ENCODE data around the gene UBN1.

UBN1 gene

DNA sequence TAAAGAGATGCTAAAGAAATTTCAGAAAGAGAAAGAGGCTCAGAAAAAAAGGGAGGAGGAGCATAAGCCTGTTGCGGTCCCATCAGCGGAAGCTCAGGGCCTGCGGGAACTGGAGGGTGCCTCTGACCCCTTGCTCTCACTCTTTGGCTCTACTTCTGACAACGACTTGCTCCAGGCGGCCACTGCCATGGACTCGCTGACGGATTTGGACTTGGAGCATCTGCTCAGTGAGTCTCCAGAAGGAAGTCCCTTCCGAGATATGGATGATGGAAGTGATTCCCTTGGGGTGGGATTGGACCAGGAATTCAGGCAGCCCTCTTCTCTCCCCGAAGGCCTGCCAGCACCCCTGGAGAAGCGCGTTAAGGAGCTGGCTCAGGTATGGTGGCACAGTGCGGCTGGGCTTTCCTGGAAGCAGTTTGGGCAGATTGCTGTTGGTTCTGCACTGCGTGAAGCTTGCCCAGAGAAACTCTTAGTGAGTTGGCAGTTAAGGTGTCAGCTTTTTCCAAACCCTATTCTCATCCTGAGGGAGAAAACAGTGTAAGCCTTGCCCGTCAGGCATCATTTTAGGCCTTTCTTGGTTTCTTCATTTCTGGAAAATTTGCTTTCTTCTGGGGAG, 13.6 kb downstream of the UBN1 start:
- Histone ChIP-seq H3K4me1 (ENCODE audit: control insufficient read depth in 2 of 2, insufficient read depth in 2 of 2, low read length in 2 of 2) (peaks cover 0 to 6% of the 10 kb centered on the region in 2 donors), H3K9me3 (ENCODE audit: control insufficient read depth in 2 of 2, low read length in 2 of 2) (no peaks in the 10 kb centered on the region), H3K27ac (ENCODE audit: low read depth in 2 of 2, low read length in 2 of 2) (no peak overlapping the region), H3K9ac (ENCODE audit: low read depth in 1 of 2, low read length in 2 of 2) (no peak overlapping the region), H3K36me3 (ENCODE audit: control insufficient read depth in 2 of 2, insufficient read depth in 2 of 2, low read length in 2 of 2) (peaks cover 50 to 54% of the 10 kb centered on the region in 2 donors), H3K27me3 (ENCODE audit: control insufficient read depth in 2 of 2, insufficient read depth in 2 of 2, low read length in 2 of 2) (no peaks in the 10 kb centered on the region), H3K4me3 (ENCODE audit: low read length in 2 of 2) (no peak overlapping the region)

DNA sequence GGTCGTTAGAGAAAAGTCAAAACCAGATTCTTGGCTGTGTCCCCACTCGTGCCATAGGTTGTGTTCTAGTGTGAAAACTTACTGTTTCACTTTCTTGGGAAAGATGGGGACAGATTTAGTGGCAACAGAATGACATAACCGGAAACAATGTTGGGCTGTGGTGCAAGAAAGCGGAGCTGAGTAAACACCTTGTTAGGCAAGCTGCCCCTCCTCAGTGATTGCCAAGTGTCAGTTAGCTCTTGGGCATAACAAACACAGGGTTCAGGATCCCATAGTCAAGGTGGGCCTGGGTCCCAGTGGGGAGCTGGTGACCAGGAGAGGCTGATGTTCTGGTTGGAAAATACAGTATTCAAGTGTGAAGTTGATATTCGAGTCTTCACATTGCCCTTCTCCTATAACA, 15.4 kb downstream of the UBN1 start:
- Histone ChIP-seq H3K9me3 (ENCODE audit: control insufficient read depth in 2 of 2, low read length in 2 of 2) (no peaks in the 10 kb centered on the region), H3K4me1 (ENCODE audit: control insufficient read depth in 2 of 2, insufficient read depth in 2 of 2, low read length in 2 of 2) (peaks cover 0 to 6% of the 10 kb centered on the region in 2 donors), H3K27ac (ENCODE audit: low read depth in 2 of 2, low read length in 2 of 2) (no peak overlapping the region), H3K4me3 (ENCODE audit: low read length in 2 of 2) (no peak overlapping the region), H3K36me3 (ENCODE audit: control insufficient read depth in 2 of 2, insufficient read depth in 2 of 2, low read length in 2 of 2) (peaks cover 40 to 52% of the 10 kb centered on the region in 2 donors), H3K27me3 (ENCODE audit: control insufficient read depth in 2 of 2, insufficient read depth in 2 of 2, low read length in 2 of 2) (no peaks in the 10 kb centered on the region), H3K9ac (ENCODE audit: low read depth in 1 of 2, low read length in 2 of 2) (no peak overlapping the region)

DNA sequence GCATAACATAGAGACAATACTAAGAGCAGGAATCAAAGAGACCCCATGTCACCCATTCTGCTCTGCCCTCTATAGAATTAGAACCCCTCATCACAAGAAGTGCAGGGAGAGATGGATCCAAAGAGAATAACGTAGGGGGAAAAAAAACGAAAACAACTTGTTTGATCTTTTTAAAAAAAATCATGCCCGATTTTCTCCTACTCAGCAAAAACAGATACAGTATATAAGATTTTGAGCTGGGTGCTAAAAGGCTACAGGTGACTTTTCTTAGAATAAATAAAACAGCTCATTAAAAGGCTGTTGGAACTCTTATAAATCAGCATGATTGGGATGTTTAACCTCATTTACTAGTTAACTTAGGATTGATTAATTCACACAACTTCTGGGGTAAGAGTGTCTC, 17.4 kb downstream of the UBN1 start:
- Histone ChIP-seq H3K27me3 (ENCODE audit: control insufficient read depth in 2 of 2, insufficient read depth in 2 of 2, low read length in 2 of 2) (no peaks in the 10 kb centered on the region), H3K9me3 (ENCODE audit: control insufficient read depth in 2 of 2, low read length in 2 of 2) (no peaks in the 10 kb centered on the region), H3K9ac (ENCODE audit: low read depth in 1 of 2, low read length in 2 of 2) (no peak overlapping the region), H3K4me1 (ENCODE audit: control insufficient read depth in 2 of 2, insufficient read depth in 2 of 2, low read length in 2 of 2) (peaks cover 0 to 6% of the 10 kb centered on the region in 2 donors), H3K4me3 (ENCODE audit: low read length in 2 of 2) (no peak overlapping the region), H3K27ac (ENCODE audit: low read depth in 2 of 2, low read length in 2 of 2) (no peak overlapping the region), H3K36me3 (ENCODE audit: control insufficient read depth in 2 of 2, insufficient read depth in 2 of 2, low read length in 2 of 2) (peaks cover 21 to 37% of the 10 kb centered on the region in 2 donors)

DNA sequence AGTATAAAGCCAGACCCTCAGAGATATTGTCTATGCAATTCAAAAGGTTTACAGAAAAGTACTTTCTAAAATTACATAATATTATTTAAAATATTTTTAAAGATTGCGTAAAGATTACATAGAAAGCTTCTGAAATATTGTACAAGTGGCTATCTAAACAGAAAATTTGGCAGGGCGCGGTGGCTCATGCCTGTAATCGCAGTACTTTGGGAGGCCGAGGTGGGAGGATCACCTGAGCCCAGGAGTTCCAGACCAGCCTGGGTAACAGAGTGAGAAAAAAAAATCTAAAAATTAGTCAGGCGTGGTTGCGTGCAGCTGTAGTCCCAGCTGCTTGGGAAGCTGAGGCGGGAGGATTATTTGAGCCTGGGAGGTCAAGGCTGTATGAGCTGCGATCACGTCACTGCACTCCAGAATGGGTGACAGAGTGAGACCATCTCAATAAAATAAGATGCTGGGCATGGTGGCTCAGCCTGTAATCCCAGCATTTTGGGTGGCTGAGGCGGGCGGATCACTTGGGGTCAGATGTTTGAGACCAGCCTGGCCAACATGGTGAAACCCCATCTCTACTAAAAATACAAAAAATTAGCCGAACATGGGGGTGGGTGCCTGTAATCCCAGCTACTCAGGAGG, 18.1 kb downstream of the UBN1 start:
- Histone ChIP-seq H3K4me1 (ENCODE audit: control insufficient read depth in 2 of 2, insufficient read depth in 2 of 2, low read length in 2 of 2) (peaks cover 0 to 6% of the 10 kb centered on the region in 2 donors), H3K9me3 (ENCODE audit: control insufficient read depth in 2 of 2, low read length in 2 of 2) (no peaks in the 10 kb centered on the region), H3K4me3 (ENCODE audit: low read length in 2 of 2) (no peak overlapping the region), H3K27me3 (ENCODE audit: control insufficient read depth in 2 of 2, insufficient read depth in 2 of 2, low read length in 2 of 2) (no peaks in the 10 kb centered on the region), H3K9ac (ENCODE audit: low read depth in 1 of 2, low read length in 2 of 2) (no peak overlapping the region), H3K36me3 (ENCODE audit: control insufficient read depth in 2 of 2, insufficient read depth in 2 of 2, low read length in 2 of 2) (peaks cover 20 to 36% of the 10 kb centered on the region in 2 donors), H3K27ac (ENCODE audit: low read depth in 2 of 2, low read length in 2 of 2) (no peak overlapping the region)

DNA sequence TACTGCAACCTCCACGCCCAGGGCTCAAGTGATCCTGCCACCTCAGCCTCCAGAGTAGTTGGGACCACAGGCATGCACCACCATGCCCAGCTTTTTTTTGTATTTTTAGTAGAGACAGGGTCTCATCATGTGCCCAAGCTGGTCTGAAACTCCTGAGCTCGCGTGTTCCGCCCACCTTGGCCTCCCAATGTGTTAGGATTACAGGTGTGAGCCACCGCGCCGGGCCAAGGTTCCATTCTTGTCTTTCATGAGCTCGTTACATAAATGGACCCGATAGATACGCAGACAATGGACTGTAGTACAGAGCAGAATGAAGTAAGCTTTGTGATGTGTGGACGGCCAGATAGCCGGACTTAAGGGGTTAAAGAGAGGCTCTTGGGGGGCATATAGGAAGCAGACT, 19.3 kb downstream of the UBN1 start:
- Histone ChIP-seq H3K36me3 (ENCODE audit: control insufficient read depth in 2 of 2, insufficient read depth in 2 of 2, low read length in 2 of 2) (peaks cover 19 to 35% of the 10 kb centered on the region in 2 donors), H3K9me3 (ENCODE audit: control insufficient read depth in 2 of 2, low read length in 2 of 2) (no peaks in the 10 kb centered on the region), H3K27me3 (ENCODE audit: control insufficient read depth in 2 of 2, insufficient read depth in 2 of 2, low read length in 2 of 2) (no peaks in the 10 kb centered on the region), H3K9ac (ENCODE audit: low read depth in 1 of 2, low read length in 2 of 2) (no peak overlapping the region), H3K4me3 (ENCODE audit: low read length in 2 of 2) (no peak overlapping the region), H3K27ac (ENCODE audit: low read depth in 2 of 2, low read length in 2 of 2) (no peak overlapping the region), H3K4me1 (ENCODE audit: control insufficient read depth in 2 of 2, insufficient read depth in 2 of 2, low read length in 2 of 2) (peaks cover 0 to 6% of the 10 kb centered on the region in 2 donors)

DNA sequence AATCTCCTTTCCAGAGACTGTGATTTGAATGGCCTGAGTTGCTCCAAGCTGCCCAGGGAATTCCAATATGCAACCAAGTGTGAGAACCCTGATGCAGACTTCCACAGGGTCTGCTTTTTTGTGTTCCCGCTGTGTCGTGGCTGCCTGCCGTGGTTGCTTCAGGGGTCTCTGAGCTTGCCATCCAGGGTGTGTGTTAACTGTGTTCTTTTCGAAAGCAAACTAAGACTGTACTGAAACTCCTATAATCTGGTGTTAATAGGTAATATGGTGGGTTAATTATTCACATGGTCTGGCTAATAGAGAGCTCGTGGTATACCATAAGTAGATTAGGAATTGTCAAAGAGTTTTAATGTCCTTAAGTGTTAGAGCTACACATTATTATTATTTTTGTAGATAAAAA, 20.7 kb downstream of the UBN1 start:
- H3K36me3 ChIP-seq (ENCODE audit: control insufficient read depth in 2 of 2, insufficient read depth in 2 of 2, low read length in 2 of 2), result peaks cover 31 to 38% of the 10 kb centered on the region in 2 donors
- no peaks in the 10 kb centered on the region for H3K4me1 ChIP-seq (ENCODE audit: control insufficient read depth in 2 of 2, insufficient read depth in 2 of 2, low read length in 2 of 2)
- no peak overlapping the region for H3K27ac ChIP-seq (ENCODE audit: low read depth in 2 of 2, low read length in 2 of 2)
- H3K9me3 ChIP-seq (ENCODE audit: control insufficient read depth in 2 of 2, low read length in 2 of 2), result no peaks in the 10 kb centered on the region
- no peak overlapping the region for H3K4me3 ChIP-seq (ENCODE audit: low read length in 2 of 2)
- no peaks in the 10 kb centered on the region for H3K27me3 ChIP-seq (ENCODE audit: control insufficient read depth in 2 of 2, insufficient read depth in 2 of 2, low read length in 2 of 2)
- no peak overlapping the region for H3K9ac ChIP-seq (ENCODE audit: low read depth in 1 of 2, low read length in 2 of 2)

DNA sequence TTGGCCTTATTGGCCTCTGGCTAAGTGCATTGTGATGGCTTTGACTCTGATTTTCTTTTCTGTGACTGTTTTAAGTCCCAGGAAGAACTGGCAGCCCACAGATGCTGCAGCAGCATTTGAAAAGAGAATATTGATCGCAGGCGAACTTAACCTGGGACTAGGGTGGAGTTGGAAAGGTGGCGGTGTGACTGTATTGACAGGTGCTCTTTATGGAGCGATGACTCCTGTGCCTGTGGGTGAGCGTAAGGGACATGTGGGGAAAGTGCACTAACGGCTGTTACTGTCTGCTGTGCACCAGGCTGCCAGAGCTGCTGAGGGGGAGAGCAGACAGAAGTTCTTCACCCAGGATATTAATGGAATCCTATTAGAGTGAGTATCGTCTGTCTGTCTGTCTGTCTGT, 21.3 kb downstream of the UBN1 start:
- no peak overlapping the region for H3K9ac ChIP-seq (ENCODE audit: low read depth in 1 of 2, low read length in 2 of 2)
- H3K27ac ChIP-seq (ENCODE audit: low read depth in 2 of 2, low read length in 2 of 2), result no peak overlapping the region
- H3K36me3 ChIP-seq (ENCODE audit: control insufficient read depth in 2 of 2, insufficient read depth in 2 of 2, low read length in 2 of 2), result peaks cover 33 to 43% of the 10 kb centered on the region in 2 donors
- no peaks in the 10 kb centered on the region for H3K9me3 ChIP-seq (ENCODE audit: control insufficient read depth in 2 of 2, low read length in 2 of 2)
- H3K4me3 ChIP-seq (ENCODE audit: low read length in 2 of 2), result no peak overlapping the region
- H3K4me1 ChIP-seq (ENCODE audit: control insufficient read depth in 2 of 2, insufficient read depth in 2 of 2, low read length in 2 of 2), result no peaks in the 10 kb centered on the region
- H3K27me3 ChIP-seq (ENCODE audit: control insufficient read depth in 2 of 2, insufficient read depth in 2 of 2, low read length in 2 of 2), result no peaks in the 10 kb centered on the region

DNA sequence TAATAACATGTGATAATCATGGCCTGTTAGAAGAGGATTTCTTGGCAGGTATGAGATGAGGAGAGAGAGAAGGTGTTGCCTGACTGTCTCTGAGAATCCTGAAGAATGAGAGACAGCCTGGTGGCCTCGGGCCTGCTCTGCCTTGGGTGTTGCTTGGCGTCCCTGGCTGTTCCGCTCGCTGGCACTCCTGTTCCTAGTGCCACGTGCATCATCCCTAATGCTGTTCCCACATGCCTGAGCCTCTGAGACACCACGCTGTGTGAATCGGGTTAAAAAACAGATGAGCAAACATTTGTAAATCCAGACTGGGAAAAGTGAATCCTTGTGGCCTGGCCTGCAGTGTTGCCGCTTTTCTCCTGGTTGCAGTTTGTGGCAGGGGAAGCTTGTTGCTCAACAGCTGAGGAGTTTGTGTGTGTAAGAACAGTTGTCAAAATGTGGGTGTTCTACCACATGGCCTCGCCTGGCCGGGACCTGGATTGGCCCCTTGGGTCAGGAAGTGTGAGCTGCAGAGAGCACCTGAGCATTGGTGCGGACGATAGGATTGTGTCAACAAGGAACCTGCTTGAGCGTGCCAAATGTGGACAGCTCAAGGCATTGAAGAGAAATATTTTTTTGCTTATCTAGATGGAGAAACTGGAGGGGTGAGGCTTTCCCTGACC, 22.0 kb downstream of the UBN1 start:
- H3K4me3 ChIP-seq (ENCODE audit: low read length in 2 of 2), result no peak overlapping the region
- no peak overlapping the region for H3K9ac ChIP-seq (ENCODE audit: low read depth in 1 of 2, low read length in 2 of 2)
- H3K4me1 ChIP-seq (ENCODE audit: control insufficient read depth in 2 of 2, insufficient read depth in 2 of 2, low read length in 2 of 2), result no peaks in the 10 kb centered on the region
- no peaks in the 10 kb centered on the region for H3K27me3 ChIP-seq (ENCODE audit: control insufficient read depth in 2 of 2, insufficient read depth in 2 of 2, low read length in 2 of 2)
- H3K9me3 ChIP-seq (ENCODE audit: control insufficient read depth in 2 of 2, low read length in 2 of 2), result no peaks in the 10 kb centered on the region
- H3K36me3 ChIP-seq (ENCODE audit: control insufficient read depth in 2 of 2, insufficient read depth in 2 of 2, low read length in 2 of 2), result peaks cover 40 to 49% of the 10 kb centered on the region in 2 donors
- no peak overlapping the region for H3K27ac ChIP-seq (ENCODE audit: low read depth in 2 of 2, low read length in 2 of 2)

DNA sequence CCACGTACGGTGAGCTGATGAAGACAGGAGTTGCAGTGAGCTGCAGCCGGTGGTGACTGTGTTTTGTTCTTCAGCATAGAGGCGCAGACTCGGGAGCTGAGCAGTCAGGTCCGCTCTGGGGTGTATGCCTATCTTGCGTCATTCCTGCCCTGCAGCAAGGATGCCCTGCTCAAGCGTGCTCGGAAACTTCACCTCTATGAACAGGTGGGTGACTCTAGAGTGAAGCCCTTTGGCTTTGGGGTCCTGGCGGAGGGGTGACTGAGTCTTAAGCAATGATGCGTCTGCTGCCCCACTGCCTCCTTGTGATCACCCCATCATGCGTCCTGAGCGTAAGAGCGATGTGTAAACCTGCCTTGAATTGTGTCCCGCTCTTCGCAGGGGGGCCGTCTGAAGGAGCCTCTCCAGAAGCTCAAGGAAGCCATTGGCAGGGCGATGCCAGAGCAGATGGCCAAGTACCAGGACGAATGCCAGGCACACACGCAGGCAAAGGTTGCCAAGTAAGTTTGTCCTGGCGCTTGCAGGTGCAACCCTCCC, 22.9 kb downstream of the UBN1 start:
- no peak overlapping the region for H3K27ac ChIP-seq (ENCODE audit: low read depth in 2 of 2, low read length in 2 of 2)
- no peaks in the 10 kb centered on the region for H3K27me3 ChIP-seq (ENCODE audit: control insufficient read depth in 2 of 2, insufficient read depth in 2 of 2, low read length in 2 of 2)
- H3K36me3 ChIP-seq (ENCODE audit: control insufficient read depth in 2 of 2, insufficient read depth in 2 of 2, low read length in 2 of 2), result peaks cover 49 to 54% of the 10 kb centered on the region in 2 donors
- no peaks in the 10 kb centered on the region for H3K9me3 ChIP-seq (ENCODE audit: control insufficient read depth in 2 of 2, low read length in 2 of 2)
- H3K4me1 ChIP-seq (ENCODE audit: control insufficient read depth in 2 of 2, insufficient read depth in 2 of 2, low read length in 2 of 2), result no peaks in the 10 kb centered on the region
- H3K4me3 ChIP-seq (ENCODE audit: low read length in 2 of 2), result no peak overlapping the region
- H3K9ac ChIP-seq (ENCODE audit: low read depth in 1 of 2, low read length in 2 of 2), result no peak overlapping the region

DNA sequence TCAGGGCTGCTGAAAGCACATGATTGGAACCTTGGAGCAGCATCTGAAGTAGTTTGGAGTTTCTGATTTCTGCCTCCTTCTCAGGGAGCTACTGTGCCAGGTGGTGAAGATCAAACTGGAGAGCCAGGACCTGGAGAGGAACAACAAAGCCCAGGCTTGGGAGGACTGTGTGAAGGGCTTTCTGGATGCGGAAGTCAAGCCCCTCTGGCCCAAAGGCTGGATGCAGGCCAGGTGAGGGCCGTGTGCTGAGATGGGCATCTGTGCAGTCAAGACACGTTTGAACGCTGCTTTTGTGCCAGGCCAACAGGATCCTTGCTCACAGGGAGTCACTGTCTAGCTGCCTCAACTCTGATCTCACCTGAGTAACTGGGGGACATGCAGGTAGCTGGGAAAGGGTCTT, 23.8 kb downstream of the UBN1 start:
- no peak overlapping the region for H3K27ac ChIP-seq (ENCODE audit: low read depth in 2 of 2, low read length in 2 of 2)
- peaks cover 54 to 60% of the 10 kb centered on the region in 2 donors for H3K36me3 ChIP-seq (ENCODE audit: control insufficient read depth in 2 of 2, insufficient read depth in 2 of 2, low read length in 2 of 2)
- no peak overlapping the region for H3K4me3 ChIP-seq (ENCODE audit: low read length in 2 of 2)
- H3K27me3 ChIP-seq (ENCODE audit: control insufficient read depth in 2 of 2, insufficient read depth in 2 of 2, low read length in 2 of 2), result no peaks in the 10 kb centered on the region
- no peaks in the 10 kb centered on the region for H3K9me3 ChIP-seq (ENCODE audit: control insufficient read depth in 2 of 2, low read length in 2 of 2)
- no peak overlapping the region for H3K9ac ChIP-seq (ENCODE audit: low read depth in 1 of 2, low read length in 2 of 2)
- no peaks in the 10 kb centered on the region for H3K4me1 ChIP-seq (ENCODE audit: control insufficient read depth in 2 of 2, insufficient read depth in 2 of 2, low read length in 2 of 2)
